ENCODE data around the gene PARD3B. TPM values are rescaled to one million over a fixed set of nuclear protein-coding genes. Genes with fewer than 3 reads are reported as not detected.

The PARD3B gene
- total RNA-seq, 1 experiment from 2014 or later = 6.4 TPM

DNA sequence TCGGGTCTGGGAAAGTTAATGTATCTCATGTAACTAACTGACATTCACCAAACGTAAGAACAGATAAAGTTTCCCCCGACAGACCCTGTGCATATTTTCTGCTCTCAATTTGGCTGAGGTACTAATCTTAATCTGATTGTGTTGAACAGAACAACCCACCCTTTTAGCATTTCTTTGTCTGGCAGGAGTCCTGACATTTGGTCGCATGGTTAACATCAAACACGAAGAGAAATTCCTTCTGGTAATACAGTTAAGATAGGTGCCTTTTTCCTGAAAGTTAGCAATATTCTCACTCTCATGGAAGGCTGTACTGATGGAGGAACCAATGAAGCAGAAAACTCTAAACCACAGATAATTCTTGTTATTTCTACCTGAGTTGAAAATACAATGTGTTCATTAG, 520.8 kb downstream of the PARD3B start:
- Histone ChIP-seq H3K56ac (ENCODE audit: insufficient read length, low read depth, low read length) (no peak overlapping the region), H2AFZ (ENCODE audit: low read length) (no peak overlapping the region), H3K9ac (ENCODE audit: extremely low read depth, insufficient read length, low read length) (no peak overlapping the region), H3K4me2 (ENCODE audit: insufficient read depth, insufficient read length, low read length) (no peak overlapping the region), H3K18ac (ENCODE audit: insufficient read length, low read depth, low read length) (no peak overlapping the region), H2BK12ac (ENCODE audit: insufficient read length, low read depth, low read length) (no peak overlapping the region), H3K14ac (ENCODE audit: insufficient read depth, low read length) (no peak overlapping the region), H3T11ph (ENCODE audit: low read length) (no peak overlapping the region), H3K23me2 (ENCODE audit: insufficient read length, low read depth, low read length, poor library complexity, severe bottlenecking) (no peaks in the 10 kb centered on the region), H2BK5ac (ENCODE audit: insufficient read length, low read length) (no peak overlapping the region), H3K79me2 (ENCODE audit: insufficient read depth, low read length) (no peaks in the 10 kb centered on the region), H3K9me3 (ENCODE audit: control insufficient read depth, low read depth, low read length) (no peaks in the 10 kb centered on the region), H4K8ac (replicated peaks; ENCODE audit: insufficient read length, low read depth, low read length) (no peak overlapping the region), H4K91ac (ENCODE audit: insufficient read length, low read depth, low read length) (no peak overlapping the region), H3K27me3 (ENCODE audit: insufficient read depth, low read length) (no peaks in the 10 kb centered on the region), H2AK5ac (ENCODE audit: insufficient read length, low read length) (no peak overlapping the region), H3K79me1 (ENCODE audit: insufficient read depth, low read depth, low read length, poor library complexity, severe bottlenecking) (no peaks in the 10 kb centered on the region), H3K27ac (ENCODE audit: insufficient read length, low read depth, low read length) (no peak overlapping the region), H3K23ac (ENCODE audit: insufficient read length, low read depth, low read length) (no peak overlapping the region), H3K4me1 (ENCODE audit: insufficient read depth, low read length) (peaks cover 8% of the 10 kb centered on the region; the same call in 1 of the 2 replicates), H4K5ac (ENCODE audit: insufficient read length, low read depth, low read length) (no peak overlapping the region), H4K20me1 (ENCODE audit: control insufficient read depth, insufficient read depth, insufficient read length) (no peaks in the 10 kb centered on the region), H2BK20ac (ENCODE audit: low read depth, low read length, poor library complexity, severe bottlenecking) (no peak overlapping the region), H3K4ac (ENCODE audit: low read depth, low read length) (no peak overlapping the region), H2BK15ac (ENCODE audit: low read depth, low read length) (no peak overlapping the region), H2BK120ac (ENCODE audit: low read depth, low read length, poor library complexity, severe bottlenecking) (no peak overlapping the region)
- no CpG with 5 or more reads among the region's 5 CpGs for WGBS (ENCODE audit: extremely low coverage, insufficient read length, low lambda C conversion rate)
- Mint-ChIP-seq H3K27me3 (ENCODE audit: low read depth) (no peaks in the 10 kb centered on the region), H3K36me3 (ENCODE audit: insufficient read depth in 1 of 3, low read depth in 3 of 3) (no peaks in the 10 kb centered on the region), H3K4me1 (peaks cover 22 to 29% of the 10 kb centered on the region in 2 experiments), H3K27ac (no peak overlapping the region), H3K4me3 (no peak overlapping the region), H3K9me3 (no peaks in the 10 kb centered on the region)
- TF ChIP-seq, protein P1, sequence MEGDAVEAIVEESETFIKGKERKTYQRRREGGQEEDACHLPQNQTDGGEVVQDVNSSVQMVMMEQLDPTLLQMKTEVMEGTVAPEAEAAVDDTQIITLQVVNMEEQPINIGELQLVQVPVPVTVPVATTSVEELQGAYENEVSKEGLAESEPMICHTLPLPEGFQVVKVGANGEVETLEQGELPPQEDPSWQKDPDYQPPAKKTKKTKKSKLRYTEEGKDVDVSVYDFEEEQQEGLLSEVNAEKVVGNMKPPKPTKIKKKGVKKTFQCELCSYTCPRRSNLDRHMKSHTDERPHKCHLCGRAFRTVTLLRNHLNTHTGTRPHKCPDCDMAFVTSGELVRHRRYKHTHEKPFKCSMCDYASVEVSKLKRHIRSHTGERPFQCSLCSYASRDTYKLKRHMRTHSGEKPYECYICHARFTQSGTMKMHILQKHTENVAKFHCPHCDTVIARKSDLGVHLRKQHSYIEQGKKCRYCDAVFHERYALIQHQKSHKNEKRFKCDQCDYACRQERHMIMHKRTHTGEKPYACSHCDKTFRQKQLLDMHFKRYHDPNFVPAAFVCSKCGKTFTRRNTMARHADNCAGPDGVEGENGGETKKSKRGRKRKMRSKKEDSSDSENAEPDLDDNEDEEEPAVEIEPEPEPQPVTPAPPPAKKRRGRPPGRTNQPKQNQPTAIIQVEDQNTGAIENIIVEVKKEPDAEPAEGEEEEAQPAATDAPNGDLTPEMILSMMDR (conservative IDR thresholded peaks at IDR 0.05) = no peak
- DNase-seq = no peak

All from H9 (cell line).